Effector memory CD4-positive, alpha-beta T cell (primary cell): ENCODE data around the gene GPR25.

Source experiments
- DNase-seq, 3 donors: peaks; one replicate each; pipeline ENCODE4 v3.0.0-alpha.2; 2020
- H3K27ac ChIP-seq: 2 replicates; pipeline ENCODE4 v1.7.0; 2013; ENCODE audit warnings: mild to moderate bottlenecking, low read length, moderate library complexity; ENCODE audit not compliant: insufficient read depth, poor library complexity, severe bottlenecking
- H3K27me3 ChIP-seq: replicated peaks from 2 replicates; pipeline ENCODE4 v1.7.0; 2013; ENCODE audit warnings: mild to moderate bottlenecking, low read length; ENCODE audit not compliant: insufficient read depth, control insufficient read depth, poor library complexity, severe bottlenecking
- H3K36me3 ChIP-seq: 2 replicates; pipeline ENCODE4 v1.7.0; 2013; ENCODE audit warnings: mild to moderate bottlenecking, low read length, moderate library complexity; ENCODE audit not compliant: control insufficient read depth, insufficient read depth
- H3K4me1 ChIP-seq: 2 replicates; pipeline ENCODE4 v1.7.0; 2013; ENCODE audit warnings: low read length, mild to moderate bottlenecking; ENCODE audit not compliant: control insufficient read depth, insufficient read depth, poor library complexity, severe bottlenecking
- H3K4me3 ChIP-seq: 2 replicates; pipeline ENCODE4 v1.7.0; 2013; ENCODE audit warnings: low read length, low read depth, mild to moderate bottlenecking; ENCODE audit not compliant: insufficient read depth, poor library complexity, severe bottlenecking
- H3K9me3 ChIP-seq: 2 replicates; pipeline ENCODE4 v1.7.0; 2013; ENCODE audit warnings: mild to moderate bottlenecking, low read length, moderate library complexity; ENCODE audit not compliant: control insufficient read depth

The GPR25 gene

GRCh38 chr1:200869753-200870391 is 2.9 kb upstream of the GPR25 start:
- Histone ChIP-seq H3K27me3 (no peaks in the 10 kb centered on the region), H3K9me3 (no peaks in the 10 kb centered on the region), H3K4me1 (peaks cover 42% of the 10 kb centered on the region), H3K36me3 (no peaks in the 10 kb centered on the region), H3K4me3 (peak overlapping the region; percentile 30), H3K27ac (peak overlapping the region; percentile 59)
- peak in 1 of 3 donors; percentile 37 for DNase-seq

GRCh38 chr1:200873116-200873670 is 412 bp downstream of the GPR25 start:
- H3K4me3 ChIP-seq: peak overlapping the region; percentile 35
- H3K27me3 ChIP-seq: no peaks in the 10 kb centered on the region
- H3K4me1 ChIP-seq: peaks cover 47% of the 10 kb centered on the region
- DNase-seq: no peak
- H3K9me3 ChIP-seq: no peaks in the 10 kb centered on the region
- peak overlapping the region; percentile 24 for H3K27ac ChIP-seq
- no peaks in the 10 kb centered on the region for H3K36me3 ChIP-seq

- no peaks in the 10 kb centered on the region for H3K9me3 ChIP-seq
- H3K4me1 ChIP-seq: peaks cover 52% of the 10 kb centered on the region
- H3K27ac ChIP-seq: peak overlapping the region; percentile 34
- H3K36me3 ChIP-seq: no peaks in the 10 kb centered on the region
- no peak for DNase-seq
- H3K4me3 ChIP-seq: peak overlapping the region; percentile 35
- no peaks in the 10 kb centered on the region for H3K27me3 ChIP-seq
These were observed 1.1 kb downstream of the GPR25 start for GRCh38 chr1:200873671-200874397.

GRCh38 chr1:200874694-200875093 is 1.9 kb downstream of the GPR25 start:
- Histone ChIP-seq H3K4me1 (peaks cover 47% of the 10 kb centered on the region), H3K27me3 (no peaks in the 10 kb centered on the region), H3K4me3 (no peak overlapping the region), H3K27ac (no peak overlapping the region), H3K9me3 (no peaks in the 10 kb centered on the region), H3K36me3 (no peaks in the 10 kb centered on the region)
- no peak for DNase-seq

- H3K27me3 ChIP-seq: no peaks in the 10 kb centered on the region
These were observed 2.6 kb downstream of the GPR25 start for GRCh38 chr1:200875416-200875815.

GRCh38 chr1:200877010-200877409 is 4.2 kb downstream of the GPR25 start:
- H3K4me1 ChIP-seq: peaks cover 34% of the 10 kb centered on the region

More at GRCh38 chr1:200875416-200875815, 2.6 kb downstream of the GPR25 start:
- H3K9me3 ChIP-seq: no peaks in the 10 kb centered on the region
- H3K4me3 ChIP-seq: no peak overlapping the region
- H3K27ac ChIP-seq: no peak overlapping the region
- DNase-seq: no peak
- no peaks in the 10 kb centered on the region for H3K36me3 ChIP-seq
- peaks cover 40% of the 10 kb centered on the region for H3K4me1 ChIP-seq

GRCh38 chr1:200877839-200878551 is 5.2 kb downstream of the GPR25 start:
- peak in 2 of 3 donors; percentile 34 to 55 for DNase-seq
- H3K27ac ChIP-seq: peak overlapping the region; percentile 56
- H3K27me3 ChIP-seq: no peaks in the 10 kb centered on the region
- H3K4me3 ChIP-seq: no peak overlapping the region
- H3K9me3 ChIP-seq: no peaks in the 10 kb centered on the region
- peaks cover 25% of the 10 kb centered on the region for H3K4me1 ChIP-seq
- H3K36me3 ChIP-seq: no peaks in the 10 kb centered on the region

More at GRCh38 chr1:200877010-200877409, 4.2 kb downstream of the GPR25 start:
- no peaks in the 10 kb centered on the region for H3K36me3 ChIP-seq
- no peak overlapping the region for H3K4me3 ChIP-seq
- H3K27me3 ChIP-seq: no peaks in the 10 kb centered on the region
- no peaks in the 10 kb centered on the region for H3K9me3 ChIP-seq
- DNase-seq: no peak
- H3K27ac ChIP-seq: no peak overlapping the region

GRCh38 chr1:200880212-200880611 is 7.4 kb downstream of the GPR25 start:
- no peak for DNase-seq
- H3K9me3 ChIP-seq: no peaks in the 10 kb centered on the region
- peaks cover 21% of the 10 kb centered on the region for H3K4me1 ChIP-seq
- no peak overlapping the region for H3K27ac ChIP-seq
- H3K4me3 ChIP-seq: no peak overlapping the region
- no peaks in the 10 kb centered on the region for H3K36me3 ChIP-seq
- H3K27me3 ChIP-seq: no peaks in the 10 kb centered on the region

GRCh38 chr1:200883118-200883517 is 10.3 kb downstream of the GPR25 start:
- Histone ChIP-seq H3K9me3 (no peaks in the 10 kb centered on the region), H3K27ac (no peak overlapping the region), H3K27me3 (no peaks in the 10 kb centered on the region), H3K36me3 (no peaks in the 10 kb centered on the region), H3K4me1 (peaks cover 14% of the 10 kb centered on the region), H3K4me3 (no peak overlapping the region)
- DNase-seq: no peak
